Measurements from ENCODE around the gene PGLYRP2. TPM values are rescaled to one million over a fixed set of nuclear protein-coding genes. Genes with fewer than 3 reads are reported as not detected.

The PGLYRP2 gene
- polyA plus RNA-seq, 1 of the 3 experiments (the other 2 are of a cell fraction) = not detected

GRCh38 chr19:15457701-15458484 lies 21.4 kb downstream of the PGLYRP2 start (continued):
- TF ChIP-seq FOXM1 (IDR thresholded peaks at IDR 0.05; ENCODE audit: low read depth) = no peak

DNA sequence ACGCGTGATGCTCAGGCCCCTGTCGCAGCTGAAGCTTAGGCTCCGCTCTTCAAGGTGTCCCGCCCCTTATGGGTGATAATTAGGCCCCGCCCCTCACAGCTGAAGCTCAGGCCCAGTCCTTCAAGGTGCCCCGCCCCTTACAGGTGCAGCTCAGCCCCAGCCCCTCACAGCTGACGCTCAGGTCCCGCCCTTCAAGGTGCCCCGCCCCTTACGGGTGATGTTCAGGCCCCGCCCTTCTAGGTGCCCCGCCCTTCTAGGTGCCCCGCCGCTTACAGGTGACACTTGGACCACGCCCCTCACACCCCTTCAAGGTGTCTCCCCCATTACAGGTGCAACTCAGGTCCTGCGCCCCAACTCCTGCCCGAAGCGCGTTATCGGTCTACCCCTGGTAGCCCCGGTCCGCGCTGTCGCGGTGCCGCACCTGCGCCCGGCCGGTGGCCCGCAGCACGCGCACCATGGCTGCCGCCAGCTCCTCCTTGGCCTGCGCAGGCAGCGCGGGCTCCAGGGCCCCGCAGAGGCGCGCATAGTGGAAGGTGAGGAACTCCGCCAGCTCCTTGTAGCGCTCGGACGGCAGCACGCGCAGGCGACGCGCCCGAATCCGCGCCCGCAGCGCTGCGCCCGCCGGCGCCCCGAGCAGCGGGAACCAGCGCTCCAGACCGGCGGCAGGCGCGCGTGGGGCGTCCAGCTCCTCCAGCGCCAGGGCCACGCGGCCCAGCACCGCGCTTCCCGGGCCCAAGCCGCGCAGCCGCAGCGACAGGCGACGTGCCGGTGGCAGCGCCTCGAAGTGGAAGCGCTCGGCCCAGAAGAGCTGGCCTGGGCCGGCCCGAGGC lies 22.2 kb downstream of the PGLYRP2 start:
- DNase-seq = no peak
- ChIA-PET CTCF (interaction anchor here (0.8 to 1.4 kb wide), 4 partner anchors 9 to 280 kb away, joined by 3 to 5 read pairs (median 4); no protein-coding TSS in a partner anchor), POLR2A (interaction anchor here (0.9 kb wide), 1 partner anchor 38 kb away, joined by 3 read pairs; the partner anchor contains the start of gene AKAP8L)
- Histone ChIP-seq H4K20me1 (ENCODE audit: insufficient read depth) (no peaks in the 10 kb centered on the region), H3K9me2 (no peaks in the 10 kb centered on the region), H3K4me1 (ENCODE audit: control insufficient read depth in 1 of 2, insufficient read depth in 2 of 2, low read depth in 1 of 2, low read length in 1 of 2) (peaks cover 0 to 10% of the 10 kb centered on the region in 2 experiments; a peak in 2 of 4 replicates), H3K36me3 (replicated peaks in 1 of 2; ENCODE audit: control insufficient read depth in 1 of 2, insufficient read depth in 2 of 2, low read length in 1 of 2) (no peaks in the 10 kb centered on the region), H3K9ac (no peak overlapping the region), H3K4me3 (ENCODE audit: low read depth in 2 of 2, low read length in 1 of 2) (no peak overlapping the region), H3K79me2 (ENCODE audit: insufficient read depth) (no peaks in the 10 kb centered on the region), H3K27ac (ENCODE audit: low read depth in 2 of 2, low read length in 1 of 2) (no peak overlapping the region), H2AFZ (ENCODE audit: low read depth) (no peak overlapping the region), H3F3A (replicated peaks; ENCODE audit: insufficient read depth) (peaks cover 1% of the 10 kb centered on the region), H3K9me3 (no peaks in the 10 kb centered on the region), H3K27me3 (ENCODE audit: insufficient read depth) (peaks cover 48% of the 10 kb centered on the region), H3K4me2 (no peak overlapping the region)
- TF ChIP-seq, protein P1, sequence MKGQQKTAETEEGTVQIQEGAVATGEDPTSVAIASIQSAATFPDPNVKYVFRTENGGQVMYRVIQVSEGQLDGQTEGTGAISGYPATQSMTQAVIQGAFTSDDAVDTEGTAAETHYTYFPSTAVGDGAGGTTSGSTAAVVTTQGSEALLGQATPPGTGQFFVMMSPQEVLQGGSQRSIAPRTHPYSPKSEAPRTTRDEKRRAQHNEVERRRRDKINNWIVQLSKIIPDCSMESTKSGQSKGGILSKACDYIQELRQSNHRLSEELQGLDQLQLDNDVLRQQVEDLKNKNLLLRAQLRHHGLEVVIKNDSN (IDR thresholded peaks at IDR 0.05; ENCODE audit: borderline replicate concordance, low read depth) = no peak
- TF ChIP-seq SIN3A (IDR thresholded peaks at IDR 0.05; ENCODE audit: borderline replicate concordance, low read depth, low read length) = no peak
- TF ChIP-seq RFX5 (IDR thresholded peaks at IDR 0.05; ENCODE audit: low read length) = no peak
- TF ChIP-seq, protein P2, sequence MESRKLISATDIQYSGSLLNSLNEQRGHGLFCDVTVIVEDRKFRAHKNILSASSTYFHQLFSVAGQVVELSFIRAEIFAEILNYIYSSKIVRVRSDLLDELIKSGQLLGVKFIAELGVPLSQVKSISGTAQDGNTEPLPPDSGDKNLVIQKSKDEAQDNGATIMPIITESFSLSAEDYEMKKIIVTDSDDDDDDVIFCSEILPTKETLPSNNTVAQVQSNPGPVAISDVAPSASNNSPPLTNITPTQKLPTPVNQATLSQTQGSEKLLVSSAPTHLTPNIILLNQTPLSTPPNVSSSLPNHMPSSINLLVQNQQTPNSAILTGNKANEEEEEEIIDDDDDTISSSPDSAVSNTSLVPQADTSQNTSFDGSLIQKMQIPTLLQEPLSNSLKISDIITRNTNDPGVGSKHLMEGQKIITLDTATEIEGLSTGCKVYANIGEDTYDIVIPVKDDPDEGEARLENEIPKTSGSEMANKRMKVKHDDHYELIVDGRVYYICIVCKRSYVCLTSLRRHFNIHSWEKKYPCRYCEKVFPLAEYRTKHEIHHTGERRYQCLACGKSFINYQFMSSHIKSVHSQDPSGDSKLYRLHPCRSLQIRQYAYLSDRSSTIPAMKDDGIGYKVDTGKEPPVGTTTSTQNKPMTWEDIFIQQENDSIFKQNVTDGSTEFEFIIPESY (IDR thresholded peaks at IDR 0.05; ENCODE audit: borderline replicate concordance, low read depth) = no peak
- TF ChIP-seq NRF1 (IDR thresholded peaks at IDR 0.05; ENCODE audit: low read depth, low read length) = no peak
- 7% methylated on average over 8 of the region's 86 CpGs for WGBS (ENCODE audit: low lambda C conversion rate)

DNA sequence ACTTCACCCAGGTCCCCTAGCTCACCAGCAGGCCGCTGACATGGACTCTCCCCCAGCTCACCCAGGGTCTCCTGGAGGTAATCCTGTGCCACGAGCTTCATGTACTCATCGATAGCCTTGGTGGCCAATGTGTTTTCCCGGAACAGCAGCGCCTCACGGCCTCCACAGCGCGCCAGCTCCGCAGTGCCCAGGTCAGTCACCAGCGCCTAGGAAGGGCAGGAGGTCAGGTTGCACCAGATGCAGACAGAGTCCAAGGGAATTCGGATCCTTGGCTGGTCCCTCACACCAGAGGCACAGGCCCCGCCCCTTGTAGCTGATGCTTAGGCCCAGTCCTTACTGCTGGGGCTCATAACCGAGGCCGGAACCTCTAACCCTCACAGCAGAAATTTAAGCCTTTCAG lies 22.9 kb downstream of the PGLYRP2 start:
- POLR2A ChIA-PET = no interaction called here
- Histone ChIP-seq H3K27me3 (ENCODE audit: insufficient read depth) (peaks cover 46% of the 10 kb centered on the region), H3K9me2 (no peaks in the 10 kb centered on the region), H3K27ac (ENCODE audit: low read depth in 2 of 2, low read length in 1 of 2) (no peak overlapping the region), H3K4me1 (ENCODE audit: control insufficient read depth in 1 of 2, insufficient read depth in 2 of 2, low read depth in 1 of 2, low read length in 1 of 2) (peaks cover 0 to 14% of the 10 kb centered on the region in 2 experiments; a peak in 2 of 4 replicates), H3K9ac (no peak overlapping the region), H4K20me1 (ENCODE audit: insufficient read depth) (no peaks in the 10 kb centered on the region), H3F3A (replicated peaks; ENCODE audit: insufficient read depth) (peaks cover 8% of the 10 kb centered on the region), H3K4me3 (ENCODE audit: low read depth in 2 of 2, low read length in 1 of 2) (no peak overlapping the region), H3K4me2 (no peak overlapping the region), H3K36me3 (replicated peaks in 1 of 2; ENCODE audit: control insufficient read depth in 1 of 2, insufficient read depth in 2 of 2, low read length in 1 of 2) (no peaks in the 10 kb centered on the region), H3K9me3 (no peaks in the 10 kb centered on the region), H2AFZ (ENCODE audit: low read depth) (no peak overlapping the region), H3K79me2 (ENCODE audit: insufficient read depth) (no peaks in the 10 kb centered on the region)
- 9% methylated on average over 6 of the region's 14 CpGs for WGBS (ENCODE audit: low lambda C conversion rate)
- DNase-seq = no peak
- CTCF ChIA-PET = interaction anchor here (0.8 to 1.4 kb wide), 3 partner anchors 10 to 280 kb away, joined by 3 to 5 read pairs (median 4); no protein-coding TSS in a partner anchor
- TF ChIP-seq, protein P1 (IDR thresholded peaks at IDR 0.05; ENCODE audit: borderline replicate concordance, low read depth) = no peak
- TF ChIP-seq CTCF (IDR thresholded peaks at IDR 0.05) (no peak), FOXJ3 (CRISPR knock-in tag; IDR thresholded peaks at IDR 0.05) (no peak), SIN3A (IDR thresholded peaks at IDR 0.05; ENCODE audit: borderline replicate concordance, low read depth, low read length) (no peak), EP300 (IDR thresholded peaks at IDR 0.05; ENCODE audit: borderline replicate concordance in 1 of 2, low read depth in 1 of 2, low read length in 1 of 2) (no peak)
- TF ChIP-seq, protein P2 (IDR thresholded peaks at IDR 0.05; ENCODE audit: borderline replicate concordance, low read depth) = no peak
- TF ChIP-seq, protein P3, sequence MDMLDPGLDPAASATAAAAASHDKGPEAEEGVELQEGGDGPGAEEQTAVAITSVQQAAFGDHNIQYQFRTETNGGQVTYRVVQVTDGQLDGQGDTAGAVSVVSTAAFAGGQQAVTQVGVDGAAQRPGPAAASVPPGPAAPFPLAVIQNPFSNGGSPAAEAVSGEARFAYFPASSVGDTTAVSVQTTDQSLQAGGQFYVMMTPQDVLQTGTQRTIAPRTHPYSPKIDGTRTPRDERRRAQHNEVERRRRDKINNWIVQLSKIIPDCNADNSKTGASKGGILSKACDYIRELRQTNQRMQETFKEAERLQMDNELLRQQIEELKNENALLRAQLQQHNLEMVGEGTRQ (IDR thresholded peaks at IDR 0.05; ENCODE audit: borderline replicate concordance, low read depth, low read length) = no peak

All from SK-N-SH (cell line).